Neural cell (in vitro differentiated cells): ENCODE data around the gene FBXO42.

Experiments
- CTCF ChIP-seq: fragments of 450-650 bp; IDR thresholded peaks from 2 replicates; pipeline ENCODE4 v1.5.1; 2014; ENCODE audit warnings: antibody characterized with exemption, mild to moderate bottlenecking, moderate library complexity; ENCODE audit not compliant: poor library complexity, severe bottlenecking
- EZH2 ChIP-seq: fragments of 200-600, 300-800 bp; shearing (Covaris generic), sonication (generic); IDR thresholded peaks from 2 replicates; pipeline ENCODE4 v1.6.1; 2014; ENCODE audit warnings: antibody characterized with exemption, low read length, borderline replicate concordance, mild to moderate bottlenecking; ENCODE audit not compliant: insufficient read depth, poor library complexity, severe bottlenecking
- SMC3 ChIP-seq: fragments of 450-650 bp; conservative IDR thresholded peaks from 2 replicates; pipeline ENCODE4 v1.6.1; 2014; ENCODE audit warnings: antibody characterized with exemption, mild to moderate bottlenecking, moderate library complexity; ENCODE audit not compliant: poor library complexity

GRCh38 chr1:16207318-16208269 is 144.7 kb downstream of the FBXO42 start:
- TF ChIP-seq CTCF = no peak
- no peak for TF ChIP-seq EZH2
- no peak for TF ChIP-seq SMC3
